Neutrophil (primary cell): ENCODE measurements around the gene MAPK12.
A peak's percentile ranks its signal among the peaks of the same experiment; 100 is the strongest.
"Not testable (repeated sequence)": the region's sequence is repeated elsewhere in the genome, so short reads cannot be mapped to it uniquely, and the experiment has no call there.

Source experiments
- H3K27ac ChIP-seq: fragments of 200-600 bp; sonication (generic); 2 replicates; pipeline ENCODE4 v1.5.1; 2016; ENCODE audit warnings: mild to moderate bottlenecking, moderate library complexity
- H3K27me3 ChIP-seq: fragments of 200-600 bp; sonication (generic); 2 replicates; pipeline ENCODE4 v1.6.0; 2016; ENCODE audit warnings: mild to moderate bottlenecking
- H3K36me3 ChIP-seq: fragments of 200-600 bp; sonication (generic); 2 replicates; pipeline ENCODE4 v1.5.1; 2017
- H3K4me1 ChIP-seq, 2 experiments: fragments of 200-600 bp in 1 of 2; sonication (generic) in 1 of 2; 1 replicate in 1 of 2; 2 replicates in 1 of 2; pipeline versions ENCODE4 v1.5.1 to v1.6.1; 2013 to 2016; ENCODE audit warnings: low read depth in 1 of 2, low read length in 1 of 2, mild to moderate bottlenecking in 1 of 2, moderate library complexity in 1 of 2; ENCODE audit not compliant: control insufficient read depth in 1 of 2, insufficient read depth in 1 of 2
- H3K4me3 ChIP-seq, 2 experiments: fragments of 200-600 bp in 1 of 2; sonication (generic) in 1 of 2; 1 replicate in 1 of 2; 2 replicates in 1 of 2; pipeline ENCODE4 v1.5.1; 2013 to 2016; ENCODE audit warnings: low read depth in 1 of 2, low read length in 1 of 2, mild to moderate bottlenecking in 1 of 2, moderate library complexity in 1 of 2
- H3K9me3 ChIP-seq: fragments of 200-600 bp; sonication (generic); 2 replicates; pipeline ENCODE4 v1.5.1; 2016
- CTCF ChIP-seq: fragments of 200-600 bp; sonication (generic); IDR thresholded peaks from 2 replicates; pipeline ENCODE4 v1.5.1; 2016; ENCODE audit warnings: antibody characterized with exemption

Gene MAPK12

GRCh38 chr22:50208430-50208938, 53.0 kb downstream of the MAPK12 start:
- H3K27ac ChIP-seq: no peak overlapping the region
- TF ChIP-seq CTCF: no peak
- H3K4me3 ChIP-seq: no peak overlapping the region
- no peaks in the 10 kb centered on the region for H3K9me3 ChIP-seq
- H3K36me3 ChIP-seq: peaks cover 76% of the 10 kb centered on the region
- no peaks in the 10 kb centered on the region for H3K27me3 ChIP-seq
- peaks cover 37 to 39% of the 10 kb centered on the region in 2 experiments for H3K4me1 ChIP-seq

- Histone ChIP-seq H3K27ac (peak overlapping the region; percentile 51), H3K27me3 (no peaks in the 10 kb centered on the region), H3K9me3 (no peaks in the 10 kb centered on the region), H3K4me1 (peaks cover 39 to 49% of the 10 kb centered on the region in 2 experiments), H3K4me3 (no peak overlapping the region), H3K36me3 (peaks cover 66% of the 10 kb centered on the region)
- TF ChIP-seq CTCF: no peak
These were observed 53.9 kb downstream of the MAPK12 start for GRCh38 chr22:50207383-50208140.

- no peak for TF ChIP-seq CTCF
- no peaks in the 10 kb centered on the region for H3K9me3 ChIP-seq
- no peaks in the 10 kb centered on the region for H3K27me3 ChIP-seq
- peak overlapping the region; percentile 40 for H3K27ac ChIP-seq
- peaks cover 49 to 58% of the 10 kb centered on the region in 2 experiments for H3K4me1 ChIP-seq
- H3K36me3 ChIP-seq: peaks cover 57% of the 10 kb centered on the region
- no peak overlapping the region for H3K4me3 ChIP-seq
These were observed 54.9 kb downstream of the MAPK12 start for GRCh38 chr22:50206599-50206998.

GRCh38 chr22:50205781-50206569, 55.5 kb downstream of the MAPK12 start:
- Histone ChIP-seq H3K9me3 (no peaks in the 10 kb centered on the region), H3K27ac (peak overlapping the region; percentile 40), H3K4me3 (no peak overlapping the region), H3K27me3 (no peaks in the 10 kb centered on the region), H3K36me3 (peaks cover 51% of the 10 kb centered on the region), H3K4me1 (peaks cover 52 to 60% of the 10 kb centered on the region in 2 experiments)
- TF ChIP-seq CTCF: no peak

- peaks cover 54 to 58% of the 10 kb centered on the region in 2 experiments for H3K4me1 ChIP-seq
- not testable (repeated sequence) for H3K27me3 ChIP-seq, H3K9me3 ChIP-seq, H3K4me3 ChIP-seq
- peaks cover 41% of the 10 kb centered on the region for H3K36me3 ChIP-seq
- peak overlapping the region; percentile 68 for H3K27ac ChIP-seq
These were observed 56.5 kb downstream of the MAPK12 start for GRCh38 chr22:50204998-50205397.

GRCh38 chr22:50204571-50204970, 56.9 kb downstream of the MAPK12 start:
- peaks cover 40% of the 10 kb centered on the region for H3K36me3 ChIP-seq
- H3K9me3 ChIP-seq: no peaks in the 10 kb centered on the region
- no peak overlapping the region for H3K4me3 ChIP-seq
- peaks cover 54 to 58% of the 10 kb centered on the region in 2 experiments for H3K4me1 ChIP-seq
- H3K27me3 ChIP-seq: no peaks in the 10 kb centered on the region
- peak overlapping the region; percentile 68 for H3K27ac ChIP-seq
- TF ChIP-seq CTCF: no peak
